Tracheal epithelial cell (primary cell): ENCODE data around the gene GPR75. TPM values are rescaled to one million over a fixed set of nuclear protein-coding genes. Genes with fewer than 3 reads are reported as not detected.

Source experiments
- total RNA-seq: library from RNA; depleted of rRNA; stranded (reverse); fragments of >200 nt; gene quantifications from 2 replicates; pipeline ENCODE4 v1.2.1, GENCODE V29; 2014

The GPR75 gene
- total RNA-seq = 0.96 and 1.1 TPM in 2 replicates

GRCh38 chr2:53859206-53860181 is at the start of gene GPR75:
Gene GPR75, minus strand, starts transcription at chr2:53859967. Its CDS starts 5,211 bp downstream, at chr2:53854756.

Other genes with a start within 250 kb of the GPR75 start
- gene CHAC2, start 92.2 kb downstream of the GPR75 start, total RNA-seq = 3.2 and 5.1 TPM in 2 replicates
- 13.0 and 15.6 TPM in 2 replicates for gene ASB3, start 73.0 kb downstream of the GPR75 start, total RNA-seq
- gene ERLEC1, start 72.9 kb downstream of the GPR75 start, total RNA-seq = 125 and 131 TPM in 2 replicates
- 33.5 and 36.9 TPM in 2 replicates for gene PSME4, start 111.0 kb upstream of the GPR75 start, total RNA-seq